ENCODE data around the gene MEX3A.
A peak's percentile ranks its signal among the peaks of the same experiment; 100 is the strongest.

Gene MEX3A

DNA sequence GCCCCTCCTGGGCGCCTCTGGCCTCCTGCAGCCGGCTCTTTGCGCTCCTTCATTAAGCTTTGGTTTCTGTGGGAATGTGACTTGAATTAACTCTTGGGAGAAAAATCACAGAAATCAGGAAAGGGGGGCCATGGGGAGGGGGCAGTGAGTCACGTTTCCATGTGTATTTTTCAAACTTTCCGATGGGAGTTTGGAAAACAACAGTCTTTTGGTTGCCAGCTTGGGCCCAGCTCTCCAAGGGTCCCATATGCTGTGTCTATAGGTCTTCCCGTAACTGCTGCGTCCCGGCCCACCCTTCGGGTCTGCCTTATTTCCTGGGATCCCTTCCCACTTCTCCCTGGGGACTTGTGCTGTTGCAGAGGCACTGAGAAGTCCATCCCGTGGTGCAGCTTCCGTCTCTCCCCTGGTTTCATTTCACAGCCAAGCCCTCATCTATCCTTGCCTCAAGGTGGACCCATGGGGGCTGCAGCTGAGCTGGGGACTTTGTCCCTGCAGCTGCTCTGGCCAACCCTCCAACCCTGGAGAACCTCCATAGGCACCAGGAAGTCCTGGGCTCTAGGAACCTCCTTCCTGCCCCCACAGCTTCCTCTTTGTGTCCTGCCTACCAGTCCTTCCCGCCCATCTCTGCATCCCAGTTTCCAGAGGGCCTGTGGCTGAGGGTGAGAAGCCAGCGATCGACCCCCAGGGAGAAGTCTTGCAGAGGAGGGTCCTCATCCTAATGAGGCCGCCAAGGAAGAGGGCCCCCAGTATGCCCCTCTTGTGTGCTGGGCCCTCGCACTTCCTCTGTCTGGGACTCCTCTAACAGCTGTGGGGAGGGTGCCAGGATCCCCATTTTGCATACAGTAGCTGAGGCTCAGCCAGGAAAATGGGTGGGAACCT lies 20.6 kb upstream of the MEX3A start:
- DNase-seq = no peak

DNA sequence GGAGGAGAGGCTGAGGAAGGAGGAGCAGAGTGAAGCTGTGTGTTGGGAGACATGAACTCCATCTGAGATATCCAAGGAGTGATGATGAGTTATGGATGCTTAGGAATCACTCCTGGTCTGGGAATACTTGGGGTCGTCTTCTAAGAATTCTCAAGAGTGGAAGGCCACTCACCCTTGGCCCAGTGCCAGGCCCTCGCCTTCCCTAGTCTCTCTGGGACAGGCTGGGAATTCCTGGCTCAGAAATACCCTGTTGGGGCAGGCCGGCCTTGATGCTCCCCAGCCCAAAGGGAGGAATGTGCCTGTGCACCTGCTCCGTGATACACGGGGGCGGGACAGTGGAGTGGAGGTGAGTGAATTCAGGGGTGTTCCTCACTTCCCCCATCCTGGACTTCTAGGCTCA lies 19.6 kb upstream of the MEX3A start:
- no peak for DNase-seq

DNA sequence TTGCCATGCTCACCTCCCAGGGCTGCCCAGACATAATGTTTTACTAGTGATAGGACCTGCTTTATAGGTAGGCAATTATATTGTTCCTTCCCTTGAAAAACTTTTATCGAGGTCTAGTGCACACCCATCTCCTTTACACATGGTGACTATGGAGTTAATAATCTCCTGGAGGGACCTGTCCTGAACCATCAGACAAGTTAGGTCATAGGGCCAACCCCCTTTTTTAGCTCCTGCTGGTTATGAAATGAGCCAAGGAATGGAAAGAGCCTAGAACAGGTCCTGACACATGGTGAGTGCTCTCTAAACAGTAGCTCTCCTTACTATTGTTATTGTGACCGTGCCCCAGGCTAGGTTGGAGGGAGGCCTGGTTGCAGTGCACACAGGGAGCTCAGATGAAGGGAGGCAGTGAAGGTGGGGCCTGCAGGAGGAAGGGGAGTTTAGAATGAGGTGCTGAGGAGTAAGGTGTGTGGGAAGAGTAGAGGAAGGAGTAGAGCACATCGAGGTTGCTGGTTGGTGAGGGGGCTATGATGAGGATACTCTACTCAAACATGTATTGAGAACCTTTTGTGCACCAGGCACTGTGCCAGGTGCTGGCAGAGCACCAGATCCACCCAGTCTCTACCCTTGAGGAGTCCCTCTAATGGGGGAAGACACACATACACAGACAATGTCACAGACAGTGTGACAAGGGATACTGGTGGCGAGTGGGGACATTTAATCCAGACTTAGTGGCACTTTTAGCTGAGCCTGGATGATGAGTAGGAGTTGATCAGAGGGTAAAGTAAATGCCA lies 18.1 kb upstream of the MEX3A start:
- DNase-seq = no peak

DNA sequence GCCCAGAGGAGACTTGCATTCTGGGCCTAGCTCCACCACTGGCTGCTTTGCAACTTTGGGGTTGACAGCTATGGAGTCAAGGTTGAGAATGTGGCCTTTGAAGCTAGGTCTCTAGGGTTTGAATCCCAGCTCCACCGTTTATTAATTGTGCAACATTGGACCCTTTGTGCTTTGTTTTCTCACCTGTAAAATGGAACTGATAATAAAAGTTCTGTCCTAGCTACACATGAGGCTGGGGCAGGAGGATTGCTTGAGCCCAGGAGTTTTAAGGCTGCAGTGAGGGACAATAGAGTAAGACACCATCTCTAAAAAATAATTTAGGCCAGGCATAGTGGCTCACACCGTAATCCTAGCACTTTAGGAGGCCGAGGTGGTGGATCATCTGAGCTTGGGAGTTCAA lies 17.0 kb upstream of the MEX3A start:
- DNase-seq = no peak

DNA sequence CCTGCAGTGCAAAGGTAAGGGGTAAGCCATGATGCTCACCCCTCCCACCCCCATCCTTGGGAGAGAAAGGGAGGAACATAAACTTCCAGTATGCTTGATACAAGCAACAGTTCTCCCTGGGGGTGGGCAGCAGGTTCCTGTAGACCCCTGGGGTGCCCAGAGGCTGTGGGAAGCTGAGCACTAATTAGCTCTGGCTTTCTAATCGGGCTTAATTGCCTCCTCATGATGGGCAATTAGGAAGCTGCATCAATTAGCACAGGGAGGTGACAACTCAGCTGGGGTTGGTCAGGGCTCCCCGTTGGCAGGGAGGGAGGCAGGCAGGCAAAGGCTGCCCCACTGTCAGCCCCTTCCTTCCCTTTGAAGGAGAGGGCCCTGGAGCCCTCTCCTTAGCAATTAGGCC lies 16.5 kb upstream of the MEX3A start:
- DNase-seq = no peak

DNA sequence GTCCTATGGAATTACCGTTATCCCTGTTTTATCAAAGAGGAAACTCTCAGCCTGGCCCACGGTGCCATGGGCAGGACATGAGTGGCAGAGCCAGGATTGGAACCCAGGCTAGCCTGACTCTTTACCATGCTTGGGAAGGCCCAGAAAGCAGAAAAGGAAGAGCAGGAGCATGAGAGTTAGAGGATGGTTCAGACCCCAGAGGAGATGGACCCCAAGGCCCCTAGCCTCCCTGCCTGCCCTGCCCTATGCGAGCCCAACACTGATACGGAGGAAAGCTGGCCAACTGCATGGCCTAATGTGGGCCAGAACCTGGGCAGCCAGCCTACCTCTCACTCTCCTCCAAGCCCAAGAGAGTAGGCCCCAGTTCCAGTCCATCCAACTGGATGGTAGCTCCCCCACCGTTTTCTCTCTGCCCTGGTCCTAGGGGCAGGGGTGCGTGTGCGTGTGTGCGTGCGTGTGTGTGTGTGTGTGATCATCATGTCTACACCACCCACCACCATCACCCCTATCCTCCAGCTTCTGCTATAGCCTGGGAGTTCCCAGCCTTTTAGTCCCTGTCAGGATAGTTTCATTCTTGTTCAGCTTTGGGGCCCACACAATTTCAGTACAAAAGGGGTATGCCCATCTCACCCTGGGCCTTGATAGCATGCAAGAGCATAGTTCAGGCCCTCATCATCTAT lies 15.4 kb upstream of the MEX3A start:
- DNase-seq = no peak

DNA sequence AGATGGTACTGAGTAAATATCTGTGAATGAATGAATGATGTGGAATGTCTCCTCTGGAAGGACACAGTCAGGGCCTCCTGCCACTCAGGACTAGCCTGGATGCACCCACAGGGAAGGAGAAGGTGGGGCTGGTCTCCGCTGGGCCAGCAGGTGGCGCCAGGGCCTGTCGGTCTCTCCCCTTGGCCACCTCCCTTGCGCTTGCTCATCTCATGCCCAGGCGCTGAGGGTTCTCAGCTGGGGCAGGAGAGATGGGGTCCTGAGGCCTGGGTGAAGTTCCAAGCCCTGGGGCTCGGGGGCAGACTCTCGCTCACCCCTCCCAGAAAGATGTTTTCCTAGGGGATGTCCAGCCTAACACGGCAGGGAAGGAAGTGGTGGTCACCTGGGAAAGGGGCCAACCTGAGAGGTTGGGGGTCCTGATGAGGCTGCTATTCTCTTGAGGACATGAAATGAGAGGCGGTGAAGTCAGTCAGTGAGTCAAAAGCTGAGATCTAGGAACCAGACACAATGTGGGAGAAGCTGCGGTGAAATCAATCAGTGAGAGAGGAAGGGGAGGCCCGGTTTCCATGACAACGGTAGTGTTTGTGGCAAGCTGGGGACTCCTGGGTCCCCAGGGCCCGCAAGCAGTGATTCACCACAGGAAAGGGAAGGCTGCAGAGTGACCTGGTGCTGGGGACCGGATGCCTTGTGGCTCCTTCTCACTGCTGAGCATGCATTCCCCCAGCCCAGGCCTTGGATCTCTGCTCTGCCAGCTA lies 14.6 kb upstream of the MEX3A start:
- peak; percentile 84 for DNase-seq

DNA sequence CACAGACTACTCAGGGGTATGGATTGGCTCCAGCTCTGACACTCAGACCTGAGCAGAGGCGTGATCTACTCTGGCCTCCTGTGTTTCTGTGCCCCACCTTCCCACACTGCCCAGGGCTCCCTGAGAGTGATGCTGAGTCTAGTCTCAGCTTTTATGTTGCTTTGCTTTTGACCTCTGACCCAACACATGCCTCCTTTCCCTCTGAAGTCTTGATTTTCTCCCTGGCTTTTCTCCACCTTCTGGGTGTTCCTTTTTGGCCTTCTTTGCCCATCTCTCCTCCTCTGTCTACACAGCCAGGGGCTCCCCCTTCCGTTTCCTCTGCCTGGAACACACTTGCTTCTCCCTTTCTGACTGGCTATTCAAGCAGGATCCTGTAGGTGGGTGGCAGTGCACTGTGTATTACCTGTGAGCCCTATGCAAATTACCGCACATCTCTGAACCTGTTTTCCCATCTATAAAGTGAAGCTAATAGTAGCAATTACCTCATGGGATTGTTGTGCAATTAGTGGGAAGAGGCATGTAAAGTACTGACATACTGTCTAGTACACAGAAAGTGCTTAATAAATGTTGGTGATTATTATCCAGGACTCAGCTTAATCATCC lies 13.7 kb upstream of the MEX3A start:
- no peak for DNase-seq

DNA sequence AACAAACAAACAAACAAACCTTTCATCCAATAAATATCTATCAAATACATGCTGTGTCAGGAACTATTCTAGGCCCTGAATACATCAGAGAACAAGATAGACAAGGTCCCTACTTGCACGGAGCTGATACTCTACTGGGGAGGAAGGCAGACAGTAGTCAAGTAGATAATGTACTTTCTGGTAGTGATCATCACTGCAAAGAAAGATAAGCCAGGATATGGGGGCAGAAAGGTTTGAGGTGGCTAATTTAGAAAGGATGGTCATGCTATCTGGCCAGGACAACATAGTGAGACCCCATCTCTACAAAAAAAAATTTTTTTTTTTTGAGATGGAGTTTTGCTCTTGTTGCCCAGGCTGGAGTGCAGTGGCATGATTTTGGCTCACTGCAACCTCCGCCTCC lies 9.3 kb upstream of the MEX3A start:
- DNase-seq = no peak

DNA sequence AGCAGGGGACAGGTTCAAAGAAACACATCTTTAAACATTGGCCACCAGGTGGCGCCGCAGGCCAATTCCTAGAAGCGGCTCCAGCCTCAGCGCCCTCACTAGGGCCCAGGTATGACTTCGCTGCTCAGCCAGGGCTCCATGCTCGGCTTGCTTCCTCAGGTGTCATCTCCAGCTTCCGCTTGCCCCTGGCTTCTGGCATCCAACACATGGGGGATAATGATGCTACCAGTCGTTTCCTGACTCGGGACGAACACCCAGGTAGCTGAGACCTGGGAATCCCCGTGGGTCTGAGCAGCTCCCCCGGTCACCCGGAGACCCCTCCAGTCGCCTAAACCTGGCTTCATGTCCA lies 8.5 kb upstream of the MEX3A start:
- DNase-seq = peak; percentile 91

DNA sequence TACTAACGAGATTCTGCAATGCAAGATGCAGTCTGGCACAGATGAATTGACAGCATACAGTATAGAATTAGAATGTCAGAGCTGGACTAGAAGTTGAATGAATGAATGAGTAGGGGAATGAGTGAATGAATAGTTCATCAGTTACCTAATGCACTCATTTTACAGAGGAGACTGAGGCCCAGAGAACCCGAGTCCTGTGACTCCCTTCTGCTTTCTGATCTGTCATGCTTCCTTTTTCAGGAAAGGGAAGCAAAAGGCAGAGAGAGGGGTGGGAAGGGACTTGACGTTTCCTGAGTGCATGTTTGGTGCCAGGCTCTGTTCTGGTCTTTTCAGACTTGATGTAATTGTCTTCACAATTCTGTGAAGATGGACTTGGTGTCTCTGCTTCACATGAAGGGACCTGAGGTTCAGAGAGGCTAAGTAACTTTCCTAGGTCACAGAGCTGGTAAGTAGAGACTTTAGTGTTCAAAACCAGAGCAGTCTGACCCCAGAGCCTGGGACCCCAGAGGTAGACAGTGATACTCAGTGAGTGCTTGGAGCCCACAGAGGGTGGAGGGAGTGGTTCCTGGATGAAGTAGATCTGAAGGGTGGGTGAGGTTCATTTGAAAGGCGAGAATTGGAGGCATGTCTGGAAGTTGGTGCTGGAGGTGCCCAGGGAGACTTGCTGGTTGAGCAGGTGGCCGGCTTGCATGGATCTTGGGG lies 8.0 kb upstream of the MEX3A start:
- no peak for DNase-seq

DNA sequence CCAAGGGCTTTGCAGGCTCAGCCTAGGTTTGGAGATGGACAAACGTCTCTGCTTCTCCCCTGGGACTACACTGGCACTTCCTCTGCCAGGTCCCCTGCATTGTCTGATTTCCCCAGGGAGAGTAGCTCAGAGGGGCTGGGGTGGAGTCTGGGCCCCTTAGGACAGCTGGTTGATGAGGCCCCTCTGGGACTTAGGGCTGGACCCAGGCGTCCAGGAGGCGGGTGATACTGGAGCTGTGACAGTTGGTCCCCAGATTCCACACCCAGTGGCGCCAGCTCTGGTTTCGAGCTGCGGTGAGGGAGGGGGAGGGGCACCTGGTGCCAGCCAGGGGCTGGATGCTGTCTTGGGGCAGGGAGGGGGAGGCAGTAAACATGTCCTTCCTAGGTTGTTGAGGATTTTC lies 7.4 kb upstream of the MEX3A start:
- DNase-seq = no peak

DNA sequence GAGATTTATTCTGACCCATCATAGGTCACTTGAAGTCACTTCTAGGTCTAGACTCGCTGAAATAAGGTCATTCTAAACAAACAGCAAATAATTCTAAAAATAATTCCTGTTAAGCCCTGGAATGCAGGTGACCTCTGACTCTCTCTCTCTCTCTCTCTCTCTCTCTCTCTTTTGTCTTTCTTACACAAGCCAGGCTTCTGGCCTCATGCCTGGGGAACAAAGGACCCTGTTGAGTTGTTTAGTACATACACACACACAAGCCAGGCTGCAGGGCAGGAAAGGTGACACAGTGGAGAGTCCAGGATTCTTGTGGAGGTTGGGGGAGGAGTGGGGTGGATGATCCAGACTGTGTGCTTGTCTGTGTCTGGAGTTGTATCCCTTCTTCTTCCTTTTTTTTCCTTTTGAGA lies 4.0 kb upstream of the MEX3A start:
- no peak for DNase-seq

DNA sequence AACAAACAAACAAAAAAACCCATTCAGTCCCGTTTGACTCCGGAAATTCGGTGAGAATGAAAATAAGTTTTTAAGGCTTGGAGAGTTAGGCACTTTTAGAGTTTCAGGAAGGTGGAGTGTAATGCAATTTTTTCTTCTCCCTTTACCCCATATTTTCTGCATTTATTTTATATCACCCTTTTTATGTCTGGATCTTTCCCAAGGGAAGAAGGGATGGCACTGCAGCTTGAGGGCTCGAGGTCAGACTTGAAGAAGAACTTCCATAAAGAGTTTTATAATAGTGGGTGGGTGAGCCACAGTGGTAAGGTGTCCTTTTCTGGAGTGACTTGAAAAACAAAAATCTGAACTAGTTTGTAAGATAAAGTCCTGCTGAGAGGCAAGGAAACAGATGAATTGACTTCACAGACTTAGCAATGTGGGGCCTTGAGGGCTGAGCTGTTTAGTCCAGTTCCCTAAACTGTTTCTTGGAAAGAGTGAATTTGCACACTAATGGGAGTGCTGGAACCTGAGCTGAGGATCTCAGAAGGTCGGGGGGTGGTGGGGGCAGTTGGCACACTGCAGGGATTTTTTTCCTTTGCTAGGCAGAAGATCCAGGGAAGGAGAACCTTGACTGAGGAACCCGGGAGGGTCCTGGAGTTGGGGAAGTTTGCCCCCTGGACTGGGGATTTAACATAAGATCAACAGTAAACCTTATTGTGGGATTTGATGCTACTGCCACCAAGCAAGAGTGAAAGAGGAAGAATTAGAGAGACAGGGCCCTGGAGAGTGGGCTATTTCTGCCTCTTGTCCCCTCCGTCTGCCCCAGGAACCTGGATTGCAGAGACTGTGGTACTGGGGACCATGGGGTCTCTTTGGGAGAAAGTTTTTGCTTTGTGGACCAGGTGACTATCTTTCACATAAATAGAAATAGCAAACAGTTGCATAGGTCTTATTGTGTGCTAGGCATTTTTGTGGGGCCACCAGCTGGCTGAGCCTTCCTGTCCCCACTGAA lies 1.8 kb upstream of the MEX3A start:
- DNase-seq = no peak

DNA sequence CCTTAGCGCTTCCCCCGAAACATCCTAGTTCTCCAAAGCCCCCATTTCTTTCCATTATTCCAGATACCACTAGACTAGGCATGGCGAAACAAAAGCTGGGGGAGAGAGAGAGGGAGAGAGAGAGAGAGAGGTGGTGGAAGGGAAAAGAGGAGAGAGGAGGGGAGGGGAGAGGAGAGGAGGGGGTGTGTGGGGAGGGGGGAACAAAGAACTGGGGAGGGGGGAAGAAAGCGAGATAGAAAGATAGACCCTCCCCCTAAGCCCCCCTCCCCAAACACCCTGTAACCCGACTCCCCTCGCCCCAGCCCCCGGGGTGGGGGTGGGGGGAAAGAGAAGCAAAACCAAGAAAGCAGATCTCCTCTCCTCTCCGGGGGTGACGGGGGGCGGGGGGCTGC lies 352 bp downstream of the MEX3A start:
- DNase-seq = no peak

DNA sequence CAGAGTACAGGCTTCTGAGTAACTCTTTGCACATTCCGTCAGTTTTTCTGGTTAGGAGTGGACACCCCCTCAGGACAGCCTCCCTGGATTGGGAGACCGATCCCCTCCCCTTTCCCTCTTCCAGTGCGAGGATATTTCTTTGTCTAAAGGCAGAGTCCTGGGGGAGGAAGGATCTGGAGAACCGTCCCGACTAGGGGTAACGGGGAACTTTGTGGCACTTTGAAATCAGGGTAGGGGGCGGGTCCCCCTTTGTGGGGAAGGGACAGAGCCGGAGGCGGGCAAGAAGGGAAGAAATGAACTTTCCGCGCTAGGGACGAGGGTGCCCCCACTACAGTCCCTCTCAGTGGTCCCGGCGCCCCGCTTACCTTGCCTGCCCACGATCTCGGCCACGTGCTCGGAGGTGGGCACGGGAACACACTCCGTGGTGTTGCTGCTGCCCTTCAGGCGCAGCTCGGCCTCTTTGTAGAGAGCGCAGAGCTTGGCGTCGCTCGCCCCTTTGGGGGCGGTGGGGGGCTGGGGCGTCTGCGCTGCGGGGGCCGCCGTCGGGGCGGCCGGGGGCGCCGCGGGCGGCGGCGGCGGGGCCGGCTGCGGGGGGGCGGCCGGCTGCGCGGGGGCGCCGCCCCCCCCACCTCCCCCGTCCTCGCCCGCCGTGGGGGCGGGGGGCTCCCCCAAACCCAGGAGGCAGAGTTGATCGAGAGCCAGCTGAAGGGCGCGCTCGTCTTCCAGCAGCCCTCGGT lies 917 bp downstream of the MEX3A start:
- no peak for DNase-seq

DNA sequence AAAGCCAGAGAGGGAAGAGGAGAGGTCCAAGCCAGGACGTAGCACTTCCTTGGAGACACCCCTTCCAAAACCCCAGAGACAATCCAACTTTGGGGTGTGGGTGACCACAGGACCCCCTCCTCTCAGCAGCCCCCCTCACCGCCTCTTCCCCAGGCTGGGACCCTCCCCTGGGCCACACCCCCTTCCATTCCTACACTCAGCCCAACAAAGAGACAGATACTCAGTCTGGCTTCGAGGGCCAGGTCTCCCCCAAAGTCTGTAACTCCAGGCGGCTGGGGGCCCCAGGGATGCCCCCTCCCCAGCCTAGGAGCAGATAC lies 1.4 kb downstream of the MEX3A start:
- no peak for DNase-seq

DNA sequence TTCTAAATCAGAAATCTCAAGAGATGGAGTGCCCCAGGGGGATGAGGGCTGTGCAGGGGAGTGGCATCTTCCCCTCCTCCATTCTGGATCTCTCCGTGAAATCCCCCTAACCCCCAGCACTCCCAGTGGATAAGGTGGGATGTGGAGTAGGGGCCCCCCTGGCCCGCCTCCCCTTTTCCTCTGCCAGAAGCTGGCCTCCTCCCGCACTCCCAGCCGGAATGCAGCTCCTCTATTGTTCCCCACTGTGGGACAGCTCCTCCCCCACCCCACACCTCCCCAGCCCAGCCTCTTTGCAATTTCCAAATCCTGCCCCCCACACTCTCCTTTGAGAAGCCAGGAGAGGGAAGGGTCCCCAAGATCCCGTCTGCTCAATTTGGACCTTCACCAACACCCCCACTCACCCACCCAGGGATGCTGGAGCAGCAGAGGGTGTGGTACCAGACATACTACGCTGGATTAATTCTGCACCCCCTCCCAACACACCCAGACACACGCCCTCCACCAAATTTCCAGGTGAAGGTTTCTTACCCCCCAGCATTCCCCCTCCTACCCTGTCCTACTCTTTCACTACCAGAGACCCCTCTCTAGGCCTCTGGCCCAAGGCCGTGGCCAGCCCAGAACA lies 1.9 kb downstream of the MEX3A start:
- DNase-seq = no peak

DNA sequence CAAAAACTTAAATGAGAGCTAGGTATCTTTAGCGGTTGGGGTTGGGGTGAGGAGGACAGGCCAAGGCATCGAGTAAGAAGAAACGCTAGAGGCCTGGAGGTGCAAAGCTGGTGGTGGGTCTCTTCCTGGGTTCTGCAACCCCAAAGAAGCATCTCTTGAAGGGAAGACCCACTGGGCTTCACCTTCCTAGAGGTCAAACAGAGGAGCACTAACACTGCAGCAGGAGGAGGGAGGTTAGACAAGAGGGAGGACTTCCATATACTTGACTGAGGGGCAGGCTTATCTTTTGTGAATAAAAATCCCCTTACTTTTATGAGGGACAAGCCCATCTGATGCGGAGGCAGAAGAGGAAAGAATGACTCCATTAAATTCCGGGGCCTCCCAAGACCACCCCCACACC lies 2.5 kb downstream of the MEX3A start:
- DNase-seq = no peak

DNA sequence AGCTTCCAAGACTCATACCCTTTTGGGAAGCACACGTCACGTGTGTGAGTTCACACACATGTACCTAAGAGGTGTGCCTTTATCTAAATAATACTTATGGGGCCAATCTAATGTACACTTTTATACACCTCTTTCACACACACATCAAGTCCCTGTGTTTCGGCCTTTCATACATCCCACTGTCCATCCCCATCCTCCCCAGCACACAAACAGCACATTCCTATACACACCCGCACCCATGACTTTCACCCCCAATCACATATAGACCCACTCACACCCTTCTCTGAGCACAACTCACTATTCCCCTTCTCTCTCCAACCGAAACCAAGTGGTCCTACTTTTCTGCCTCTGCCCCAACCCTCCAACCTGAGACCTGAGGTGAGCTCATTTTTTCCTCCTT lies 3.5 kb downstream of the MEX3A start:
- DNase-seq = no peak
